Caki2 (cell line): ENCODE results near the gene ITPRIP. TPM values are rescaled to one million over a fixed set of nuclear protein-coding genes. Genes with fewer than 3 reads are reported as not detected.

Experiments used
- DNase-seq: peaks from one replicate; pipeline ENCODE4 v3.0.0-alpha.2; 2015; ENCODE audit warnings: low read depth
- in situ Hi-C: cut with HindIII; loops from 2 replicates; pipeline ENCODE4 v1.10.0; 2016; ENCODE audit warnings: low sequenced_read_pairs, low pct_unique_long_range_greater_than_20kb, mixed read lengths
- total RNA-seq: library from RNA; depleted of rRNA; stranded (reverse); fragments of >200 nt; shearing (Covaris generic); gene quantifications from 2 replicates; pipeline ENCODE4 v1.2.3, GENCODE V29; 2014; ENCODE audit warnings: low replicate concordance

Gene ITPRIP
- total RNA-seq, 1 experiment from 2014 or later = 16.6 TPM

GRCh38 chr10:104317269-104317710 lies 21.0 kb downstream of the ITPRIP start:
- DNase-seq = no peak
- in situ Hi-C loops = no loop called here

- in situ Hi-C loops = no loop called here
- DNase-seq = no peak
These were observed 21.8 kb downstream of the ITPRIP start for GRCh38 chr10:104316321-104317099.

GRCh38 chr10:104315486-104315921 lies 22.8 kb downstream of the ITPRIP start:
- in situ Hi-C loops = no loop called here
- no peak for DNase-seq

DNA sequence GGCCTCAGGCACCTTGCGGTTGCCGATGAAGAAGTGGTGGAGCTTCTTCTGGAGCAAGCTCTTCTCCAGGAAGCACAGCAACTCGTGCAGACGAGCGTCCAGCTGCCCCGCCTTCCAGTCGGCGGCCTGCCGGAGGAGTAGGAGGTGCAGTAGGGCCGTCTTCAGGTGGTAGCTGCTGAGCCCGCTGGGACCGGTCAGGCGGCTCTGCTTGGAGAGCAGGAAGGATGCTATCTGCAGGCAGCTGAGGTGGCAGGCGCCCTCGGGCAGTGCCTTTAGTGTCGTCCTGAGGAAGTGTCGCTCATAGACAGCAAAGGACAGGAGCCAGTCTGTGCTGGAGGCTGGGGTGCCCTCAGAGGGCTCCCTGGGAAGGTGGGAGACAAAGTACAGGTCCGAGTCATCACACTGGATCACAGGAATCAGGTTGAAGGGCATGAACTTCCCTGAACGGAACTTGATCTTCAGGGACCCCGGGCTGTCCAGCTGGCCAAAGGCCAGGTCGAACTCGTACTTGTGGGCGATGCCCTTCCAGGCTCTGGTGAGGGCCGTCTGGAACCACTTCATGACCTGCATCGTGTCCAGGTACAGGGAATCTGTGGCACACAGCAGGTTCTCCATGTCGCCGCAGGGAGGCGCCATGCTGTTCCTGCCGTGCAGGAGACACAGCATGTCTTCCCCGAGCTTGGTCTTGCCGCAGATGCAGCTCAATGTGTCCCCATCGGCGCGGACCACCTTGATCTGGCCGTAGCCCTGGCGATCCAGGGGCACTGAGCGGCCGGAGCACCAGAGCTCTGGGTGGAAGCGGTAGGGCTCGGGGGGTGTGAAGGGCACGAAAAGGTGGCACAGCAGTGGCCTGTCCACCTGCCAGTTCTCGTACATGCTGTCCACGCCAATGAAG lies 23.4 kb downstream of the ITPRIP start:
- DNase-seq = no peak
- in situ Hi-C loops = no loop called here

GRCh38 chr10:104311184-104311720 lies 27.0 kb downstream of the ITPRIP start:
- no peak for DNase-seq
- in situ Hi-C loops = no loop called here

DNA sequence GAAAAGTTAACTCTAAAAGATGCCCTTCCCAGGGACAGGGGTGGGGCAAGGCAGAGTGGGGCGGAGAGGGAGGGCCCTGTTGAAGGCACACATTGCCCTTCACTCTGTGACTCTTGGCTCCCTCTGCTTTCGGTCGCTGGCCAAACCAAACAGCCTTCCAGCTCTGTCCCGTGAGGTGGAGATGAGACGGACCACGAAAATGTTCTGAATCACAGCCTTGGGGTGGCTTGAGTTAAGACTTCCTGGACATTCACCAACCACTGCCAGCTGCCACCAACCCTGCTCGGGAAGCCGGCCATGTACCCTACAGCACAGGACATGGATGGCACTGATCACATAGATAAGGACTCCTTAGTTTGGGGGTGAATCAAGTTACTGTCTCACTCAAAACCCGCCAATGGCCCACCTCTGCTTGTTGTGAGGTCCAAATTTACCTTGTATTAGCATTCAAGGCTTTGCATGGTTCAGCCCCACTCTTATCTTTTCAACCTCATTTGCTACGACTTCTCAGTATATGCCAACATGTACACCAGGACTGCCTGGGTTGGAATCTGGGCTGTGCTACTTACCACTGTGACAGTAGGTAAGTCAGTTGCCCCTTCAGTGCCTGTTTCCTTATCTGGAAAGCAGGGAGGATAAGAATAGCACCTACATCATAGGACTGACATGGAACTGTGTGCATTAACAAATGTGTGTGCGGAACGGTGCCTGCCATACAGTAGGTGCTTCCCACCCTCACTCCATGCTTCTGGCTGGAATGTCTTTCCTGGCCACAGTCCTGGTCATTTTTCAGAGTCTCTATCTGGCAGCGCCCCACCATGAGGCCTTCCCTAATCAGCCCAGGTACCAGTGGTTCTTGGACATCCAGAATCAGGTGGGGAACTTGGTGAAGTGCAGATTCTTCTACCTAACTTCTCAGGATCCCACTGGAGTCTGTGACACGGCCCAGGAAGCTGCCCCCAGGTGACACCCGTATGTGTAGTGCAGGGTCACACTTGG lies 28.0 kb downstream of the ITPRIP start:
- peak; percentile 33 for DNase-seq
- in situ Hi-C loops = no loop called here

- in situ Hi-C loops = no loop called here
- no peak for DNase-seq
These were observed 29.8 kb downstream of the ITPRIP start for GRCh38 chr10:104308439-104308903.

- in situ Hi-C loops = no loop called here
- DNase-seq = no peak
These were observed 30.5 kb downstream of the ITPRIP start for GRCh38 chr10:104307576-104308438.

DNA sequence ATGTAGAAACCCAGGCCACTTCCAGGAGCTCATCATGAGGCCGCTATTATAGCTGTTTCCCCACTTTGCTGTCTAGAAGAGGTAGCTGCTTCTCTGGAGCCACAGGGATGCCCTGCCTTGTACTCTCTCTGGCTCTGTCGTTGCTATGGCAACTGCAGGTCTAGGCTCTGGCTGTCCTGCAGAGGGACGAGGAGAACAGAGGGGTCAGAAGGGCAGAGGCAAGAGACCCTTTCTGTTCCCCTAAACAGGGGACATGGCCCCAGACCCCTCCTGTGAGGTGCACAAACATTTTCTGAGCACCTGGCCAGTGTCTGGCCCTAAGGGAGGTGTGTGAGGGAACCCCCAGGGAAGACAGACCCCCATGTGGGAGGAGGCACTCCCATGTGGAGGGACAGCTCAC lies 31.4 kb downstream of the ITPRIP start:
- in situ Hi-C loops = no loop called here
- no peak for DNase-seq

DNA sequence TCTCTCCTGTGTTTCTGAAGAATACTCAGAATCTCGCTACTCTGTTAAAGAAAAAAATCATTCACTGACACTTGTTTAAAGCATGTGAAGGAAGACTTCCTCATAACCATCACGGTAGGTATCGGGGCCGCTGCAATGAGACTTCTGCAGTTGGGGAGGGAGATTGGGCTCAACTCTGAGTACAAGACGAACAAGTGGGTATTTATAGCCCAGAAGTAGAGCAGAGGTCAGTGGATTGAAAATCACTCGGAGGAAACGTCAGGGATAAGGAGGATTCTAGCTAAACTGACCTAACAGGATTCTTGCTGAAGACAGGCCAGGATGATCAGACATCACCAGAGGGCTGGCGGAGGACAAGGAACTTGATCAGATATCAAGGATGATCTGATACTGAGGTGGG lies 33.3 kb downstream of the ITPRIP start:
- DNase-seq = no peak
- in situ Hi-C loops = no loop called here

DNA sequence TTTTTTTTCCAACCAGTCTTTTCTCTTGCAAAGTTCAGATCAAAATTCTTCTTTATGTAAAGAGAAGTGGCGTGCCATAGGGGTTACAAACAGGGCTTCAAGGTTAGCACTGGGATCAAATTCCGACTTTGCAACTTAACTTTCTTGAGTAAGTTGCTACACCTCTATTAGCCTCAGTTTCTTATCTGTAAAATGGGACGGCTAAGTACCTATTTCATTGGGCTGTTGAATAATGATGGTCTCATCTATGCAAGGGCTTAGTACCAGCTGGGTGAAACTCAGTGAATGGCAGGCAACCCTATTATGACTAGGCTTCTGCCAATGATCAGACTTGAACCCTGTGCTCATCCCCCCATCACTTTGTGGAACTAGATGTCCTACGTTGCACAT lies 33.9 kb downstream of the ITPRIP start:
- DNase-seq = no peak
- in situ Hi-C loops = no loop called here

DNA sequence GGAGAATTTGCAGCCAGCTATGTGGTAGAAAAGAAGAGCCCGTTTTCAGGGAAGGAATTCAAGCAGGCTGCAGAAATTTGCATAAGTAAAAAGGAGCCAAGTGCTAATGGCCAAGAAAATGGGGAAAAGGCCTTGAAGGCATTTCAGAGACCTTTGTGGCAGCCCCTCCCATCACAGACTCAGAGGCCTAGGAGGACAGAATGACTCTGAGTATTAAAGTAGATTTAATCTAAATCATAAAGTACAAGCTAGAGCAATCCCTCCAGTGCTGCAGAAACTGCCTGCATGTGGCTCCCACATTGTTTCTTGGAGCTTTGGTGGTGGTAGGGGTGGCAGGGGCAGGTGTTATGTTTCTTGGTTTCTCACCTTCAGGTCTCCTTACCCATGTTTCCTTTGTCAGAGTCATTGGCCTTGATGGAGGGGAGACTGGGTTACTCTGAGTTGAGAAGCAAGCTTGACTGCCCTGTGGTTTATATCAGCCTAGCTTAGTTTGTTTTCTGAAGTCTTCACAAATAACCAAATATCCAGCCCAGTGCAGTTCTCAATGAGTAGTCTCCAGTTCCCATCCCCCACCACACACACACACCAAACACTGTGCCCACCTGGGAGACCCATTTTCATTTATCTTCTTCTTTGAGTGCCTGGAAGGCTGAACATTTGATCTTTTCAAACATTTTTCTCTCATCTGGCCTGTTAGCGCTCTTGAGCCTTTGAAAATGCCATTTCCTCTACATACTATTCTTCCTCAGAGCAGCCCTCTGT lies 34.5 kb downstream of the ITPRIP start:
- in situ Hi-C loops = no loop called here
- no peak for DNase-seq

GRCh38 chr10:104301907-104302690 lies 36.2 kb downstream of the ITPRIP start:
- in situ Hi-C loops = no loop called here

DNA sequence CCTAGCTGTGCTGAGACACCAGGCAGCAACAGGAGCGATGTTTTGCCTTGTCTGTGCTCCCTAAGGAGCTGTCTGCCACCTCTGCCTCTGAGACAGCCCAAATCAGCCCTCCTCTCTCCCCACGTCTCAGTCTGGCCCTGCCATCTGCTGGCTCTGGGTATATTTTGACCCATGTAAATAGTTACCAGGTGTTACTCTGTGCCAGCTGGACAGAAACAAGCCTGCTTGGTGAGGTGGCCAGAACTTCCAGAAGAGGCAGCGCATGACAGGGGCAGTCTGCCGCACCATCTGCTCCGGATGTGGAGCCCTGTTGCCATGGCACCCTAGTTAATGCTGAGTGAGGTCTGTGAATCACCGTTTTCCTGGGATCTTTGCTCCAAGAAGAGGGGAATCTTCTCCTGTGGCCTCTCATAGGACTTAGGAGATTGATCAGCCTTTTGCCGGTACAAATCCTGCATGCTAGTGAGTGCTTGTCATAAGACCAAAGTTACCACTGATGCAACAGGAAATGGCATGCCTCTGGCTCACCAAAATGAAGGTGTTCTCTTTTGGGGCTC lies 37.5 kb downstream of the ITPRIP start:
- in situ Hi-C loops = no loop called here
- DNase-seq = peak; percentile 72

More at GRCh38 chr10:104301907-104302690, 36.2 kb downstream of the ITPRIP start:
- DNase-seq = no peak

DNA sequence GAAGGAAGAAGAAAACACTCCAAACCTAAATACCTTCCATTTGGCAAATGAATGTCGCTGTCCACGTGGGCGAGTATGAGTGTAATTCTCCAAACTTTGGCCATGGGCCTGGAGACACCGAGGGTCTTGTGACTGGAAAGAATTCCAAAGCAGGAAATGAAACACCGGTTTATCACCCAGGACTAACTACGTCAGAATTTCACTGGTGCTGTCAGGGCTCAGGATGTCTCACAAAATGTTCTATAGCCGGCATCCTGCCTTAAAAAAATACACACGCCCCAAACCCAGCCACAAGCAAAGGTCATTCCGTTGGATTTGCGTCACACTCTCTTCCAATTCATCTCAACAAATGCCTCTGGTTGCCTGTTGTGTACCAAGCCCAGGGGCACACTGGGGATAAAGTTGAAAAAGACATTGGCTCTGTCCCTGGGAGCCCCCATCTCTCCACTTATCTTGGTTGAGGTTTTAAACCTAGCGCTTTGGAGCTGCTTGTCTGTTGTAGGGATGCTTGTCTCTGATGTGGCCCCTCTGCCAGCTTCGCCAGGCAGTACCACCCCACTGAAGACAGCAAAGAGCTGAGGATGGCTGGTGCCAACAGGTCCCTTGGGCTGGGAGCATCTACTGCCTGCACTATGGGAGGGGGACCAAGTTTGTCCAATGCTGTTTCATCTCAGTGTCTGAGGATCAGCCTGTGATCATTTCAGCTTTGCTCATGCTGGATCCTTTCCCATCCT lies 38.1 kb downstream of the ITPRIP start:
- in situ Hi-C loops = no loop called here
- no peak for DNase-seq
